ENCODE results near the gene FBXL20. TPM values are rescaled to one million over a fixed set of nuclear protein-coding genes. Genes with fewer than 3 reads are reported as not detected.

The FBXL20 gene
- total RNA-seq, 1 donor from 2014 or later, result 18.3 TPM

DNA sequence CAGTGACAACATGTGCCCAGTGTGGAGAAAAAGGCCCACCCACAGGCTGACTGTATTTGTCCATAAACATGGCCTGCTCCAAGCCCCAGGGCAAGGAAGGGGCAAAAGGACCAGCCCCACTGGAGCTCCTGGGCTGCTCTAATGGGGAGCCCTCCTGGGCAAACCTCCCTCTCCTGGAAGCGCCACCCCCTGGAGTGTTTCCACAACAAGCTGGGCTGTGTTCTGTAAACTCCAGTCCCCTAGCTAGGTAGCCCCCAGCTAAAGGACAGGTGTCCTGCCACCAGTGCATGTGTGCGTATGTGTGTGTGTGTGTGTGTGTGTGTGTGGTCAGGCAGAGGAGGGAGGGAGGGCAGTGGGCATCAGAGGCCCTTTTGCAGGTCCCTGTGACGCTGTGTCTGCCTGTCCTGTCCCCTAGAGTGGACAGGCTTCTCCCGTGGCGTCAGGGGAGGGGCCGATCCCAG, 164.4 kb downstream of the FBXL20 start:
- no peak overlapping the region for H2AFZ ChIP-seq (ENCODE audit: low read depth, low read length)
- H3K27ac Mint-ChIP-seq (ENCODE audit: unreplicated experiment), result no peak overlapping the region
- no peak overlapping the region for H3K9ac ChIP-seq (ENCODE audit: low read length)
- H3K9me3 Mint-ChIP-seq (ENCODE audit: unreplicated experiment), result no peaks in the 10 kb centered on the region
- H3K4me1 ChIP-seq (ENCODE audit: insufficient read depth, low read length), result peaks cover 7% of the 10 kb centered on the region
- no peaks in the 10 kb centered on the region for H3K36me3 ChIP-seq (ENCODE audit: insufficient read depth, low read length)
- H3K27me3 Mint-ChIP-seq (ENCODE audit: low read depth, unreplicated experiment), result peaks cover 25% of the 10 kb centered on the region
- FAIRE-seq (no peak), DNase-seq (ENCODE audit: low read depth) (no peak)
- no peaks in the 10 kb centered on the region for H3K79me2 ChIP-seq (ENCODE audit: insufficient read depth, low read length)
- H3K4me1 Mint-ChIP-seq (ENCODE audit: low read depth, unreplicated experiment), result no peaks in the 10 kb centered on the region
- H3K4me2 ChIP-seq (ENCODE audit: low read length), result no peak overlapping the region
- H3K4me3 ChIP-seq (ENCODE audit: insufficient read depth, low read depth, low read length), result no peak overlapping the region
- no peaks in the 10 kb centered on the region for H4K20me1 ChIP-seq (ENCODE audit: insufficient read depth, low read length)
- H3K4me3 Mint-ChIP-seq (ENCODE audit: unreplicated experiment), result no peak overlapping the region
- no peaks in the 10 kb centered on the region for H3K9me3 ChIP-seq (ENCODE audit: insufficient read depth, low read depth, low read length)
- H3K27me3 ChIP-seq (ENCODE audit: insufficient read depth, low read length), result peaks cover 3% of the 10 kb centered on the region
- no peaks in the 10 kb centered on the region for H3K36me3 Mint-ChIP-seq (ENCODE audit: low read depth, unreplicated experiment)
- H3K27ac ChIP-seq (ENCODE audit: low read depth, low read length), result no peak overlapping the region
- no peak for TF ChIP-seq EZH2 (IDR thresholded peaks at IDR 0.05; ENCODE audit: insufficient read depth, low read length)
- TF ChIP-seq, protein P1, sequence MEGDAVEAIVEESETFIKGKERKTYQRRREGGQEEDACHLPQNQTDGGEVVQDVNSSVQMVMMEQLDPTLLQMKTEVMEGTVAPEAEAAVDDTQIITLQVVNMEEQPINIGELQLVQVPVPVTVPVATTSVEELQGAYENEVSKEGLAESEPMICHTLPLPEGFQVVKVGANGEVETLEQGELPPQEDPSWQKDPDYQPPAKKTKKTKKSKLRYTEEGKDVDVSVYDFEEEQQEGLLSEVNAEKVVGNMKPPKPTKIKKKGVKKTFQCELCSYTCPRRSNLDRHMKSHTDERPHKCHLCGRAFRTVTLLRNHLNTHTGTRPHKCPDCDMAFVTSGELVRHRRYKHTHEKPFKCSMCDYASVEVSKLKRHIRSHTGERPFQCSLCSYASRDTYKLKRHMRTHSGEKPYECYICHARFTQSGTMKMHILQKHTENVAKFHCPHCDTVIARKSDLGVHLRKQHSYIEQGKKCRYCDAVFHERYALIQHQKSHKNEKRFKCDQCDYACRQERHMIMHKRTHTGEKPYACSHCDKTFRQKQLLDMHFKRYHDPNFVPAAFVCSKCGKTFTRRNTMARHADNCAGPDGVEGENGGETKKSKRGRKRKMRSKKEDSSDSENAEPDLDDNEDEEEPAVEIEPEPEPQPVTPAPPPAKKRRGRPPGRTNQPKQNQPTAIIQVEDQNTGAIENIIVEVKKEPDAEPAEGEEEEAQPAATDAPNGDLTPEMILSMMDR (IDR thresholded peaks at IDR 0.05; ENCODE audit: insufficient read depth, low read depth, low read length), result no peak

DNA sequence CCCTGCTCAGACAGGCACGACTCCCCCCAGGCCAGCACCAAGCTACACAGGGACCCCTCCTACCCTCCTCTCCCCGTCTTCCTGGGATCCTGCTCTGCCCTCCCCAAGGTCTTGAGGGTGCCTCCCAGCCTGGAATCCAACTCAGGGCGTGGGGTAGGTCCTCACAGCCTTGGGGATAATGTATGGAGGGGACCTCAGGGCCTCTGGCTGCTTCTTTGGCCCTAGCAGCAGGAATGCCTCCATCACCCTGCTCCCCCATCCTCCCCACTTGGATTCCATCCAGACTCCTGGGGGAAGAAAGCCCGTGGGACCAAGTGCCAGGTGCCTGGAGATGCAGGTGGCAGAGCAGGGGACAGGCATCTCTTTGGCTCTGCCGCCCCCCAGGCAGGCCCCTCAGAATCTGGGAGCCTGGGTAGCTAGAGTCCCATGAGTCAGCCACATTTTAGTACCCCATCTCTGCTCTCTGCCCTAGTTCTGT, 164.9 kb downstream of the FBXL20 start:
- Histone ChIP-seq H3K4me3 (ENCODE audit: insufficient read depth, low read depth, low read length) (no peak overlapping the region), H3K4me2 (ENCODE audit: low read length) (no peak overlapping the region), H3K27me3 (ENCODE audit: insufficient read depth, low read length) (peaks cover 3% of the 10 kb centered on the region), H3K36me3 (ENCODE audit: insufficient read depth, low read length) (no peaks in the 10 kb centered on the region), H4K20me1 (ENCODE audit: insufficient read depth, low read length) (no peaks in the 10 kb centered on the region), H3K27ac (ENCODE audit: low read depth, low read length) (no peak overlapping the region), H3K79me2 (ENCODE audit: insufficient read depth, low read length) (no peaks in the 10 kb centered on the region), H2AFZ (ENCODE audit: low read depth, low read length) (no peak overlapping the region), H3K4me1 (ENCODE audit: insufficient read depth, low read length) (peaks cover 11% of the 10 kb centered on the region), H3K9me3 (ENCODE audit: insufficient read depth, low read depth, low read length) (no peaks in the 10 kb centered on the region), H3K9ac (ENCODE audit: low read length) (no peak overlapping the region)
- H3K4me3 Mint-ChIP-seq (ENCODE audit: unreplicated experiment), result no peak overlapping the region
- H3K36me3 Mint-ChIP-seq (ENCODE audit: low read depth, unreplicated experiment), result no peaks in the 10 kb centered on the region
- peaks cover 3% of the 10 kb centered on the region for H3K4me1 Mint-ChIP-seq (ENCODE audit: low read depth, unreplicated experiment)
- DNase-seq (ENCODE audit: low read depth), result no peak
- H3K27ac Mint-ChIP-seq (ENCODE audit: unreplicated experiment), result no peak overlapping the region
- no peak for TF ChIP-seq EZH2 (IDR thresholded peaks at IDR 0.05; ENCODE audit: insufficient read depth, low read length)
- TF ChIP-seq, protein P1 (IDR thresholded peaks at IDR 0.05; ENCODE audit: insufficient read depth, low read depth, low read length), result no peak
- H3K27me3 Mint-ChIP-seq (ENCODE audit: low read depth, unreplicated experiment), result peaks cover 28% of the 10 kb centered on the region
- no peaks in the 10 kb centered on the region for H3K9me3 Mint-ChIP-seq (ENCODE audit: unreplicated experiment)
- FAIRE-seq, result no peak

Data from astrocyte (in vitro differentiated cells and primary cell).